Measurements from ENCODE around the gene APP.

APP gene

DNA sequence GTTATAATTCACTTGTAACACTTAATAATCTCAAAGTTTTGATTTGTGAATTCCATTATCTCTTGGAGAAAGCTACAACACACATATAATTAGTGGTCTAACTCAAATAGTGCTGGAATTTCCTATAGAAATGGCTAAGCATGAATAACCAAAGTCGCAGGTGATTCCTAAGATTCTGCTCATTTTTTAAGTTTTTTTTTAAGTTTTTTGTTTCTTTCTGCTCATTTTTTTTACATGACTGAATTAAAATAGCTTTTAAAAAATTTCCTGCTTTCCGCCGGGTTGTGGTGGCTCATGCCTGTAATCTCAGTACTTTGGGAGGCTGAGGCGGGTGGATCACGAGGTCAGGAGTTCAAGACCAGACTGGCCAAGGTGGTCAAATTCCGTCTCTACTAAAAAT lies 90.4 kb downstream of the APP start:
- no peak overlapping the region for H2AFZ ChIP-seq (ENCODE audit: low read depth, low read length, severe bottlenecking)
- no peak overlapping the region for H3K4me3 ChIP-seq (ENCODE audit: insufficient read depth, low read length, poor library complexity, severe bottlenecking)
- H3K9ac ChIP-seq (ENCODE audit: low read length) = no peak overlapping the region
- H3K27me3 ChIP-seq (ENCODE audit: low read length) = no peaks in the 10 kb centered on the region
- no peak overlapping the region for H3K27ac ChIP-seq (ENCODE audit: low read depth, low read length)
- TF ChIP-seq EZH2phosphoT487 (conservative IDR thresholded peaks at IDR 0.05; ENCODE audit: low read length) = no peak
- TF ChIP-seq, protein P1, sequence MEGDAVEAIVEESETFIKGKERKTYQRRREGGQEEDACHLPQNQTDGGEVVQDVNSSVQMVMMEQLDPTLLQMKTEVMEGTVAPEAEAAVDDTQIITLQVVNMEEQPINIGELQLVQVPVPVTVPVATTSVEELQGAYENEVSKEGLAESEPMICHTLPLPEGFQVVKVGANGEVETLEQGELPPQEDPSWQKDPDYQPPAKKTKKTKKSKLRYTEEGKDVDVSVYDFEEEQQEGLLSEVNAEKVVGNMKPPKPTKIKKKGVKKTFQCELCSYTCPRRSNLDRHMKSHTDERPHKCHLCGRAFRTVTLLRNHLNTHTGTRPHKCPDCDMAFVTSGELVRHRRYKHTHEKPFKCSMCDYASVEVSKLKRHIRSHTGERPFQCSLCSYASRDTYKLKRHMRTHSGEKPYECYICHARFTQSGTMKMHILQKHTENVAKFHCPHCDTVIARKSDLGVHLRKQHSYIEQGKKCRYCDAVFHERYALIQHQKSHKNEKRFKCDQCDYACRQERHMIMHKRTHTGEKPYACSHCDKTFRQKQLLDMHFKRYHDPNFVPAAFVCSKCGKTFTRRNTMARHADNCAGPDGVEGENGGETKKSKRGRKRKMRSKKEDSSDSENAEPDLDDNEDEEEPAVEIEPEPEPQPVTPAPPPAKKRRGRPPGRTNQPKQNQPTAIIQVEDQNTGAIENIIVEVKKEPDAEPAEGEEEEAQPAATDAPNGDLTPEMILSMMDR (IDR thresholded peaks at IDR 0.05; ENCODE audit: insufficient read depth, low read length, poor library complexity, severe bottlenecking) = no peak
- no peaks in the 10 kb centered on the region for H3F3A ChIP-seq (ENCODE audit: insufficient read depth)
- no peak overlapping the region for H3K4me2 ChIP-seq (ENCODE audit: low read depth, low read length, poor library complexity, severe bottlenecking)
- no peaks in the 10 kb centered on the region for H3K79me2 ChIP-seq (ENCODE audit: insufficient read depth, low read length)
- H4K20me1 ChIP-seq (ENCODE audit: low read depth, low read length) = no peaks in the 10 kb centered on the region
- H3K36me3 ChIP-seq (ENCODE audit: low read length) = no peaks in the 10 kb centered on the region
- no peaks in the 10 kb centered on the region for H3K9me2 ChIP-seq (replicated peaks; ENCODE audit: insufficient read depth, low read length)
- H3K9me3 ChIP-seq (ENCODE audit: insufficient read depth, low read length) = no peaks in the 10 kb centered on the region

DNA sequence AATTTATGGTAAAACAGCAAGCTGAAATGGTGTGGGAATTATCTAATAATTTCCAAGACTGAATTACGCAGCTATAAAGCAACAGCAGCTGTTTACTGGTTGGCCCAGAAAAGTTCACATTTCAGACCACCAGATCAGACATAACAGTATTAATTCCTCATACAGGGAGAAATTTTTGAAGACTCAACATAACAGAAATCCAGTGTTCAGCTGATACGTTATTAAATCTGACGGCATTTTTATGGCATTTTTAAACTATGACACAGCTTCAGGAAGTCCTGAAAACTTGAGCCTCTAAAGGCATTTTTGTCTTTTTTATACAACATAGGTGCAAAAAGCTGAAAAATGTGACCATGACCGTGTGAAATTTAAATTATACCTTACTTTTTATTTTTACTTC lies 91.2 kb downstream of the APP start:
- H3K9me3 ChIP-seq (ENCODE audit: insufficient read depth, low read length) = no peaks in the 10 kb centered on the region
- H3K9me2 ChIP-seq (replicated peaks; ENCODE audit: insufficient read depth, low read length) = no peaks in the 10 kb centered on the region
- H3K79me2 ChIP-seq (ENCODE audit: insufficient read depth, low read length) = no peaks in the 10 kb centered on the region
- H3K9ac ChIP-seq (ENCODE audit: low read length) = no peak overlapping the region
- H3F3A ChIP-seq (ENCODE audit: insufficient read depth) = no peaks in the 10 kb centered on the region
- no peak overlapping the region for H3K4me3 ChIP-seq (ENCODE audit: insufficient read depth, low read length, poor library complexity, severe bottlenecking)
- no peaks in the 10 kb centered on the region for H3K27me3 ChIP-seq (ENCODE audit: low read length)
- H2AFZ ChIP-seq (ENCODE audit: low read depth, low read length, severe bottlenecking) = no peak overlapping the region
- no peak overlapping the region for H3K4me2 ChIP-seq (ENCODE audit: low read depth, low read length, poor library complexity, severe bottlenecking)
- H3K27ac ChIP-seq (ENCODE audit: low read depth, low read length) = no peak overlapping the region
- H4K20me1 ChIP-seq (ENCODE audit: low read depth, low read length) = no peaks in the 10 kb centered on the region
- H3K36me3 ChIP-seq (ENCODE audit: low read length) = no peaks in the 10 kb centered on the region
- TF ChIP-seq, protein P1 (IDR thresholded peaks at IDR 0.05; ENCODE audit: insufficient read depth, low read length, poor library complexity, severe bottlenecking) = no peak
- no peak for TF ChIP-seq EZH2phosphoT487 (conservative IDR thresholded peaks at IDR 0.05; ENCODE audit: low read length)

DNA sequence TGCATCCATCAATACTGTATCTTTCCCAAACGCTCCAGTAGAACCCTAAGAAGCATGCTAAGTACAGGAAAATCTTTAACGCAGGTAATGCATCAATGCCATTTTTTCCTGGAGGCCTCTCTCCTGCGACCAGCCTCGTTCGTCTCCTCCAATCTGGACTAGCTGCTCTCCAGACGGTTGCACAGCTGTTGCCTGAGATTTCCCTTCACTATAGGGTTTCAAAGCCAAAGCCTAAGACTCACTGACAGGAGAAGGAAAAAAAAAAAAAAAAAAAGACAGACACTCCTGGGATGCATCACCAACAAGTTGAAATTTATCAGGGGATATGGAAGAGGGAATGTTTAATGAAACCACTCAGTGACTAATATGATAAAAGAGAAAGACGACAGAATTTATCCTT lies 93.0 kb downstream of the APP start:
- H4K20me1 ChIP-seq (ENCODE audit: low read depth, low read length) = no peaks in the 10 kb centered on the region
- H3K27me3 ChIP-seq (ENCODE audit: low read length) = no peaks in the 10 kb centered on the region
- TF ChIP-seq, protein P1 (IDR thresholded peaks at IDR 0.05; ENCODE audit: insufficient read depth, low read length, poor library complexity, severe bottlenecking) = no peak
- no peak for TF ChIP-seq EZH2phosphoT487 (conservative IDR thresholded peaks at IDR 0.05; ENCODE audit: low read length)
- H3K4me2 ChIP-seq (ENCODE audit: low read depth, low read length, poor library complexity, severe bottlenecking) = no peak overlapping the region
- no peak overlapping the region for H3K4me3 ChIP-seq (ENCODE audit: insufficient read depth, low read length, poor library complexity, severe bottlenecking)
- no peak overlapping the region for H3K9ac ChIP-seq (ENCODE audit: low read length)
- no peaks in the 10 kb centered on the region for H3F3A ChIP-seq (ENCODE audit: insufficient read depth)
- H3K79me2 ChIP-seq (ENCODE audit: insufficient read depth, low read length) = no peaks in the 10 kb centered on the region
- no peaks in the 10 kb centered on the region for H3K36me3 ChIP-seq (ENCODE audit: low read length)
- no peaks in the 10 kb centered on the region for H3K9me3 ChIP-seq (ENCODE audit: insufficient read depth, low read length)
- no peak overlapping the region for H3K27ac ChIP-seq (ENCODE audit: low read depth, low read length)
- no peaks in the 10 kb centered on the region for H3K9me2 ChIP-seq (replicated peaks; ENCODE audit: insufficient read depth, low read length)
- no peak overlapping the region for H2AFZ ChIP-seq (ENCODE audit: low read depth, low read length, severe bottlenecking)
